HG03571 (cell line): Measurements from ENCODE around the gene ITGA2B.
"Not testable (repeated sequence)": the region's sequence is repeated elsewhere in the genome, so short reads cannot be mapped to it uniquely, and the experiment has no call there.

ENCODE experiments used
- ATAC-seq: cut with Tn5 transposase; IDR thresholded peaks from one replicate; pipeline ENCODE4 v1.9.1; 2021; ENCODE audit not compliant: unreplicated experiment

ITGA2B gene

DNA sequence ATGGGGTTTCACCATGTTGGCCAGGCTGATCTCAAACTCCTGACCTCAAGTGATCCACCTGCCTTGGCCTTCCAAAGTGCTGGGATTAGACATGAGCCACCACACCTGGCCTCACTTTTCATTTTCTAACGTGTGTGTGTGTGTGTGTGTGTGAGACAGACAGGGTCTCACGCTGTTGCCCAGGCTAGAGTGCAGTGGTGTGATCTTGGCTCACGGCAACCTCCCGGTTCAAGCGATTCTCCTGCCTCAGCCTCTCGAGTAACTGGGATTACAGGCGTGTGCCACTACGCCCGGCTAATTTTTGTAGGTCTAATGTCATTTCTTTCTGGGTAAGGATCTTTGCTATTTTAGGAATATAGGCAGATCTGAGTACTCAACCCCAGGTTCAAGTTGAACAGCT is 4.7 kb upstream of the ITGA2B start:
- not testable (repeated sequence) for ATAC-seq

- no peak for ATAC-seq
Observed at GRCh38 chr17:44390250-44390870, 911 bp upstream of the ITGA2B start.

GRCh38 chr17:44389723-44390202 is 314 bp upstream of the ITGA2B start:
- ATAC-seq: no peak

DNA sequence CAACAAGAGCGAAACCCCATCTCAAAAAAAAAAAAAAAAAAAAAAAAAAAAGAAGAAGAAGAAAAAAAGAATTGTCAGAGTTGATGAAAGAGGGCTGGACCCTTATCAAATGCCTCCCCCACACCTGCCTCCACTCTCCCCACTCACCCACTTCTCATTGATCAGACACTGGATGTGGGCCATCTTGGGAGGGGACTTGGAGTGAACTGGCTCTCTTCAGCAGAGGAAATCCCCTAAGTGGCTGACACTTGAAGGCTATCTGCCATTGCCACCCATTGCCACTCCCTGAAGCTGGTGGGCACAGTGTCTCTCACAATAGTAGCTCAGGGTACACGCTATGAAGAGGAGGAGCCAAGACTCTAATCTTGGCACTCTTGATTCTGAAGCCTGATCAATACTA is 1.6 kb downstream of the ITGA2B start:
- ATAC-seq: no peak

- no peak for ATAC-seq
Observed at GRCh38 chr17:44386182-44386525, 3.3 kb downstream of the ITGA2B start.

DNA sequence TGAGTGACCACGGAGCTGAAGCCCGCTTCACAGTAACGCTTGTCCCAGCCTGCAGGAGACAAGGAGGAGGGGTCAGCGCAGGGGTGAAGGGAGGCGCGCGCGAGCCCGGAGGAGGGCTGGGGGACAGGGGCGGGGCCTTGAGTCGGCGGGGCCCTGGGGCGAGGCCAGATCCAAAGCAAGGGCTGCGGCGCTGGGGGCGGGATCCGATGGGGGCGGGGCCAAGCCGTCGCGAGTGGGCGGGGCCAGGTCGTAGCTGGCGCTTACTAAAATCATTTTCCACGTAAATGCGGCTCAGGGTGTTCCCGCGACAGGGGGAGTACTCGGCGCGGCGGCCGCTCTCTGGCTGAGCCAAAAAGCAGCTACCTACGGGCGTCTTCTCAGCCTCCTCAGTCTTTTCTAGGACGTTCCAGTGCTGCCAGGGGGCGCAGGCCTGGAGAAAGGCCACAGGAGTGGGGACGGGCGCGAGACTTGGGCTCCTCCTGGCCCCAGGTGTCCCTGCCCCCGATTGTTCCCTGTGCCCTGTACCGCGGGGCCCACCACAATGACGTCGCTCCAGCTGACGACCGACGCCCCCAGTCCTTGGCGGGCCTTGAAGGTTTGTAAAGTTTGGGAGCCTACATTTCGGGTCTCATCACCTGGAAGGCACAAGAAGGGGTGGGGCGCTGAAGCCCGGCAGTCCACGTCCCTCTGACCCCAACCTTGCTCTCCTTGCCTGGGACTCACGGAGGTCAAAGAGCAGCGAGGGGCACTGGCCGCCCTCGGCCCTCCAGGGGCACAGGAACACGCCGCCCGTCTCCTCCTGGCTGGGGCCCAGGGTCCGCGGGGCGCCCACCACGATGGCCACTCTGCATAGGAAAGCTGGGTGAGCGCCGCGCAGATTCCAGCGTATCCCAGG is 3.9 kb downstream of the ITGA2B start:
- ATAC-seq: no peak

DNA sequence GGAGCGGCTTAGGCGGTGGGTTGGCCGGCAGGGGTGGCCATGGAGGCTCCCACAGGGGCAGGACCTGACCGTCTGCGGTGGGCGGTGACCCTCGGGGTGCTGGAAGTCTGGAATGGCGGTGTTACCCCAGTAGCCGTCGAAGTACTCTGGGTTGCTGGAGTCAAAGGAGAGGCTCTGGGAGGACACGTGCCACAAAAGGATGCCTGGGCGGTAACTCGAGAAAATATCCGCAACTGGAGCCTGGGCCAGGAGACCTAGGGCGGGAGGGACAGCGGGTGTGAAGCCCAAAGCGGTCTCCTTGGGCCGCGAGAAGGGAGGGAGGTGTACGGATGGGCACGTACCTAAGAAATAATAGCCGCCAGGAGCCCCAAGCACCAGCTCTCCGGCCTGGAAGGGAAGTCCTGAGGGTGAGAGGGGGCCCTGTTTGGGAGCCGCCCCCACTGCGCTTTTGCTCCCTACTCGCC is 4.6 kb downstream of the ITGA2B start:
- ATAC-seq: no peak

DNA sequence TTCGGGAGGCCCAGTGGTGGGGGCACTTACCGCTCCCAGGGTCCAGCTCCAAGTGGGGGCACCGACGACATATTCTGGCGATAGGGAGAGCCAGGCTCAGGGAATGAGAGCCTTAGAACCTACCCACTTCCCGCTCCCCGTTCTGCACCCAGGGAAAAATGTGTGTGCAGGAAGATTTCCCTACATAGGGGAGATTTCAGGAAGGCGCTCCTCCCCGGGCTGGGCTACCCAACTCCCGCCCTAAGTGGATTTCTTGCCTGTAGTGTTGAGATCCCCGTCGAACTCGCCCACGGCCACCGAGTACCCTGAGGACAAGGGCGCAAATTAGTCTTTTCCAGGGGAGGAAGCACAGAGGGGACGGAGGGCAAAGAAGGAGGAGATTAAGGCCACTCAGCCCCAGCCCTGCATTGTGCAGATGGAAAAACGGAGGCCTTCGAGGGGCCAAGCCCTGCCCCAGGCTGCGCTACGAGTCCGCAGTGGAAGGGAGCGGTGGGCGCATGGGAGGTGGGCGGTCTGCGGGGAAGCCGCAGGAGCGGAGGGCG is 5.1 kb downstream of the ITGA2B start:
- no peak for ATAC-seq

- no peak for ATAC-seq
Observed at GRCh38 chr17:44383861-44384260, 5.6 kb downstream of the ITGA2B start.

DNA sequence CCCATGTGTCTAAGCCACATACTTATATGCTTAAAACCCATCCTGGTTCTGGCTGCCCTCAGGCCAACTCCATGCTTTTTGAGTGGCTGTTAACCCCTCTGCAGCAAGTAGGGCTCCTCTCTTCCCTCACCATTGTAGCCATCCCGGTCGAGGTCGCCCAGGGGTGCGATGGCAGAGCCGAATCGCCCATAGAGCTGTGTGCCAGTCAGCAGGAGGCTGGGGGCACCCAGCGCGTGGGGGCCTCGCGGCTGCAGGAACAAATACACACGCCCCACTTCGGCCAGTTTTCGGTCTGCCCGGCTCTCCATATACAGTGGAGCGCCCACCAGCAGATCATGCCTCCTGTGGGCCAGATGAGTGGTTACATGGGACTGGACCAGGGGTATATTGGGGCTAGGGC is 6.1 kb downstream of the ITGA2B start:
- no peak for ATAC-seq

DNA sequence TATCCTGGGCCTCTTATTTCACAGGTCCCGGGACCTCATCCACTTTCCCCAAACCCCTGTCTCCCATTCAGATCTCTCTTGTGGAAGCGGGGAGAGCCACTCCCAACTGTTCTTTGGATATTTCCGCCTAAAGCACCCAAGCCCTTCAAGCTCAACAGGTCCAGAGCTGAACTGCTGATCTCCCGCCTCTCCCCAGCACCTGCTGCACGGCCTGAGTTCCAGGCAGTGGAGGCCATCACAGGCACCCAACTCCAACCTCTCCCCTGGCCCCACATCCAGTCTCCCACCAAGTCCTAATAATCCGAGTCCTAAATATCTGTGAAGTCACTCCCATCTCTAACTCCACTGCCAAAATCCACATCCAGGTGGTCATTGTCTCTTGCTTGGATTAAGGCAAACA is 6.5 kb downstream of the ITGA2B start:
- no peak for ATAC-seq

DNA sequence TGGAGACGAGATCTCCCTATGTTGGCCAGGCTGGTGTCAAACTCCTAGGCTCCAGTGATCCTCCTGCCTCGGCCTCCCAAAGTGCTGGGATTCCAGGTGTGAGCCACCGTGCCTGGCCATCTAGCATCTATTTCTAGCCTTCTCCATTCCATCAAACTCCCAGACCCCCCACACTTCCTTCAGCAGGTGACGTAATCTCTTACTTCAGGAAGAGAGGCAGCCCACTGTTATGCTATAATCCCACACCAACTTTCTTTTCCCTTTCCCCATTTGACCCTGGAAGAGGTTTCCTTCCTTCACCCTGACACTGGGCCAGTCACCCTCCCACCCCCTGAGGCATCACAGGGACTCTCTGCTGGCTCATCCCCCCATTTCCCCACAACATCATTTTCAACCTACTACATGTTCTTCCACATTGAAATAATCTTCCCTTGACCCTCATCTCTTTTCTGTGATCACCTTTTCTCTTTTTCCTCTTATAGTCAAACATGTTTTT is 7.6 kb downstream of the ITGA2B start:
- no peak for ATAC-seq

DNA sequence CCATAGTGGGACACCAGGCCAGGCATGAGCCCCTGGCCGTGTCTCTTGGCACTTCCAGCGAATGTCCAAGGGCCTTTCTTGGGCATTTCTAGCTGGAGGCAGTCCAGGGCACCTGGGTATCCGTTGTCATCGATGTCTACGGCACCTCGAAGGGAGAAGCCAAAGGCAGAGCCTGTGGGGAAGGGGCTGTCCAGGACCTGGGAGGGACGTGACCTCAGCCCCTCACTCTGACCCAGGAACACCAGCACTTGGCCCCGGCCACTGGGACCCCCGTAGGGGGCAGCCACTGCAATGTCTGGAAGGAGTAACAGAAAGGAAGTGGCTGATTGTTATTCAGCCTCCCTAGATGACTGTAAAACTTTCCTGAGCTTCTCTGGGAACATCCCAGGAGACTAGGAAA is 8.7 kb downstream of the ITGA2B start:
- no peak for ATAC-seq

DNA sequence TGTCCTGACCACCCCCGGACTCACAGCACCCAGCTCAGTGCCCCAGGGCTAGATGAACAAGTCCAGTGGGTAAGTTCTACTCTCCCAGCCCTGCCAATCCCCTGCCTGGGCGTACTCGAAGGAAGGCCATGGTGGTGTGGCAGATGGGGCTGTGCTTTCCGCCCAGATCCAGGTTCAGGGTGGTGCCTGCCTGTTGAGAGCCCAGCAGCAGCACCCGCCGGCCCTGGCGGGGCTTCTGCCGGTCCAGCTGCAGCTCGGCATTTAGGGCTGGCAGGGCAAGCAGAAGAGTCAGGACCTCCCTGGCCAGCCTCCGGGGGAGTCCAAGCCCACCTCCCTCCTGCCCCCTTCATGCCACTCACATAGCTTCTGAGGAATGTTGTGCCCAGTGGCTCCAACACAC is 9.6 kb downstream of the ITGA2B start:
- ATAC-seq: no peak

GRCh38 chr17:44378171-44378705 is 11.2 kb downstream of the ITGA2B start:
- ATAC-seq: no peak

DNA sequence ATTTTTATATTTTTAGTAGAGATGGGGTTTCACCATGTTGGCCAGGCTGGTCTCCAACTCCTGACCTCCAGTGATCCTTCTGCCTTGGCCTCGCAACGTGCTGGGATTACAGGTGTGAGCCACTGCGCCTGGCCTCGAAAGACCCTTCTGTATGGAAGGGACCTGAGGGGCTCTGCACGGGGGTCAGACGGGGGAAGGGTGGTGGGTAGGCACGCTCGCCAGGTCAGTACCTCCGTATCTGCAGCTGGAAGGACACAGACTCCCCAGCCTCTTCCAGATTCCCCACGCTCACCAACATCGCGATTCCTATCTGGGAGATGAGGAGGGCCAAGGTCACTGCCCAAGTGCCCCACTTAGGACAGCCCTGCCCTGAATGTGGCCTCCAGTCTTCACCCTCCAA is 12.7 kb downstream of the ITGA2B start:
- ATAC-seq: no peak

GRCh38 chr17:44376124-44376523 is 13.3 kb downstream of the ITGA2B start:
- ATAC-seq: no peak

GRCh38 chr17:44375196-44376017 is 14.0 kb downstream of the ITGA2B start:
- ATAC-seq: no peak

DNA sequence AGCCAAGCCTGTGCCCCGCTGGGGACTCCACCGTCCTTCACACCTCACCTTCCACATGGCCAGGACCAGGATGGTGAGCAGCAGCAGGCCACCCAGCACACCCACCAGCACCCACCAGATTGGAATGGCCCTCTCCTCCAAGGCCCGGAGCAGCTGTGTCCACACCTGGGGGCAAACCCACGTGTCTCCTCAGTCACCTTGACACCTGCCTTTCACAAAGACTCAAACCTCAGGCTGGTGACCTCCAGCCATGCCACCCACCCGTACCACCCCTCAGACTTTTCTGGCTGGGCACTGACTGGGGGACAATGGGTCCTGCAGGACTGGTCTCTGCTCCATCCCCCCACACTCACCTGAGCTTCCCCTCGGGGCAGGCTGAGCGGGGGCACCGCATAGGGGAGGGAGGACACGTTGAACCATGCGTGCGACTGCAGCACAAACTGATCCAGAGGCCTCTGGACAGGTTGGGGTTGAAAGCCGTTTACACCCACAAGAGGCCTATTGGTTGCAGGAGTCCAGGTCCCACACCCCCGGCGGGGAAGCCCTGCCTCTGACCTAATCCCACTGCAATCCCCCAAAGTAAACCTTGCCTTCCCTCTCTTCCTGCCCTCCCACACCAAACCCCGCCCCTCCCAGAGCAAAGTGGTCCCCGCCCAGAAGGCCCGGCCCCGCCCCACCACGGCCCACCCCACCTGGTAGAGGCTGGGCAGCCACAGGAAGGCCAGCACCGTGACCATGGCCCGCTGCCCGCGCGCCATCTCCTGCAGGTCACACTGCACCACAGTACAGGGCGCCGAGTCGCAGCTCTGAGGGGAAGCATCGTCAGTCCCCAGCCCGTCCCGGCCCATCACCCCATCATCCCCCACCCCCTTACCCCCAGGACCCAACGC is 14.9 kb downstream of the ITGA2B start:
- ATAC-seq: no peak

- no peak for ATAC-seq
Observed at GRCh38 chr17:44372036-44372435, 17.4 kb downstream of the ITGA2B start.
